ENCODE measurements around the gene MRPL36.
A peak's percentile ranks its signal among the peaks of the same experiment; 100 is the strongest.
"Not testable (repeated sequence)": the region's sequence is repeated elsewhere in the genome, so short reads cannot be mapped to it uniquely, and the experiment has no call there.

Gene MRPL36

GRCh38 chr5:1814183-1815020 lies 14.8 kb upstream of the MRPL36 start:
- DNase-seq: no peak

GRCh38 chr5:1810581-1811101 lies 11.0 kb upstream of the MRPL36 start:
- DNase-seq: no peak

GRCh38 chr5:1809416-1810035 lies 9.9 kb upstream of the MRPL36 start:
- no peak for DNase-seq

- no peak for DNase-seq
These were observed 8.8 kb upstream of the MRPL36 start for GRCh38 chr5:1808439-1808838.

- DNase-seq: no peak
These were observed 8.0 kb upstream of the MRPL36 start for GRCh38 chr5:1807451-1808185.

GRCh38 chr5:1806974-1807373 lies 7.3 kb upstream of the MRPL36 start:
- no peak for DNase-seq

- DNase-seq: no peak
These were observed 6.6 kb upstream of the MRPL36 start for GRCh38 chr5:1806199-1806598.

- no peak for DNase-seq
These were observed 6.1 kb upstream of the MRPL36 start for GRCh38 chr5:1805736-1806135.

- DNase-seq: no peak
These were observed 5.7 kb upstream of the MRPL36 start for GRCh38 chr5:1805326-1805725.

- no peak for DNase-seq
These were observed 4.5 kb upstream of the MRPL36 start for GRCh38 chr5:1804001-1804690.

GRCh38 chr5:1803192-1803591 lies 3.6 kb upstream of the MRPL36 start:
- no peak for DNase-seq

GRCh38 chr5:1801967-1802295 lies 2.3 kb upstream of the MRPL36 start:
- no peak for DNase-seq

- peak; percentile 52 for DNase-seq
These were observed 1.8 kb upstream of the MRPL36 start, which contains the start of gene NDUFS6 for GRCh38 chr5:1801222-1801966. Gene NDUFS6, plus strand, starts transcription at chr5:1801407. Its CDS starts 11 bp downstream, at chr5:1801418.

- no peak for DNase-seq
These were observed 1.0 kb upstream of the MRPL36 start for GRCh38 chr5:1800472-1801221.

GRCh38 chr5:1799110-1799601 lies 481 bp downstream of the MRPL36 start:
- no peak for DNase-seq

- DNase-seq: not testable (repeated sequence)
These were observed 1.0 kb downstream of the MRPL36 start for GRCh38 chr5:1798589-1798988.

- no peak for DNase-seq
These were observed 1.8 kb downstream of the MRPL36 start for GRCh38 chr5:1797855-1798254.

GRCh38 chr5:1797103-1797800 lies 2.4 kb downstream of the MRPL36 start:
- no peak for DNase-seq

- DNase-seq: no peak
These were observed 3.1 kb downstream of the MRPL36 start for GRCh38 chr5:1796371-1797102.

- no peak for DNase-seq
These were observed 3.7 kb downstream of the MRPL36 start for GRCh38 chr5:1795931-1796330.

All from fibroblast of upper back skin (primary cell).